ENCODE data around the gene KCNMB3. TPM values are rescaled to one million over a fixed set of nuclear protein-coding genes. Genes with fewer than 3 reads are reported as not detected.
"Not testable (repeated sequence)": the region's sequence is repeated elsewhere in the genome, so short reads cannot be mapped to it uniquely, and the experiment has no call there.

The KCNMB3 gene
- total RNA-seq, 3 donors from 2014 or later = 3.7 to 7.3 (median 4.9) TPM

GRCh38 chr3:179278932-179279693 lies 28.2 kb upstream of the KCNMB3 start:
- Histone ChIP-seq H3K27ac (no peak overlapping the region), H3K9me3 (no peaks in the 10 kb centered on the region), H3K27me3 (no peaks in the 10 kb centered on the region), H3K36me3 (no peaks in the 10 kb centered on the region), H3K4me1 (no peaks in the 10 kb centered on the region), H3K4me3 (no peak overlapping the region)
- no peak for DNase-seq (ENCODE audit: low spot score in 2 of 2)
- TF ChIP-seq POLR2A (IDR thresholded peaks at IDR 0.05) = no peak
- intact Hi-C loops (cut with DNase I; ENCODE audit: low total_unique reads) = loop anchor here (2.0 kb wide), 1 partner anchor 56 kb away; no protein-coding TSS in a partner anchor

- no peak overlapping the region for H3K4me3 ChIP-seq
- no peaks in the 10 kb centered on the region for H3K36me3 ChIP-seq
- H3K27ac ChIP-seq = no peak overlapping the region
- no peak for TF ChIP-seq POLR2A (IDR thresholded peaks at IDR 0.05)
- TF ChIP-seq CTCF (IDR thresholded peaks at IDR 0.05) = no peak
- TF ChIP-seq POLR2AphosphoS5 (IDR thresholded peaks at IDR 0.05) = no peak
- DNase-seq (ENCODE audit: low spot score in 2 of 2) = no peak
- no peaks in the 10 kb centered on the region for H3K9me3 ChIP-seq
- intact Hi-C loops (cut with DNase I; ENCODE audit: low total_unique reads) = loop anchor here (2.0 kb wide), 1 partner anchor 55 kb away; no protein-coding TSS in a partner anchor
- H3K4me1 ChIP-seq = no peaks in the 10 kb centered on the region
- H3K27me3 ChIP-seq = no peaks in the 10 kb centered on the region
Measured at GRCh38 chr3:179278151-179278550, 27.2 kb upstream of the KCNMB3 start.

- no peaks in the 10 kb centered on the region for H3K4me1 ChIP-seq
- intact Hi-C loops (cut with DNase I; ENCODE audit: low total_unique reads) = no loop called here
- H3K4me3 ChIP-seq = no peak overlapping the region
- no peak for DNase-seq (ENCODE audit: low spot score in 2 of 2)
- H3K27me3 ChIP-seq = no peaks in the 10 kb centered on the region
- TF ChIP-seq POLR2A (IDR thresholded peaks at IDR 0.05) (no peak), POLR2AphosphoS5 (IDR thresholded peaks at IDR 0.05) (no peak), CTCF (IDR thresholded peaks at IDR 0.05) (no peak)
- H3K9me3 ChIP-seq = no peaks in the 10 kb centered on the region
- no peaks in the 10 kb centered on the region for H3K36me3 ChIP-seq
- no peak overlapping the region for H3K27ac ChIP-seq
Measured at GRCh38 chr3:179276743-179277142, 25.8 kb upstream of the KCNMB3 start.

GRCh38 chr3:179276001-179276400 lies 25.1 kb upstream of the KCNMB3 start:
- TF ChIP-seq POLR2AphosphoS5 (IDR thresholded peaks at IDR 0.05) (no peak), CTCF (IDR thresholded peaks at IDR 0.05) (no peak), POLR2A (IDR thresholded peaks at IDR 0.05) (no peak)
- H3K9me3 ChIP-seq = no peaks in the 10 kb centered on the region
- intact Hi-C loops (cut with DNase I; ENCODE audit: low total_unique reads) = no loop called here
- H3K27me3 ChIP-seq = no peaks in the 10 kb centered on the region
- no peak overlapping the region for H3K4me3 ChIP-seq
- no peaks in the 10 kb centered on the region for H3K36me3 ChIP-seq
- DNase-seq (ENCODE audit: low spot score in 2 of 2) = no peak
- H3K4me1 ChIP-seq = no peaks in the 10 kb centered on the region
- no peak overlapping the region for H3K27ac ChIP-seq

DNA sequence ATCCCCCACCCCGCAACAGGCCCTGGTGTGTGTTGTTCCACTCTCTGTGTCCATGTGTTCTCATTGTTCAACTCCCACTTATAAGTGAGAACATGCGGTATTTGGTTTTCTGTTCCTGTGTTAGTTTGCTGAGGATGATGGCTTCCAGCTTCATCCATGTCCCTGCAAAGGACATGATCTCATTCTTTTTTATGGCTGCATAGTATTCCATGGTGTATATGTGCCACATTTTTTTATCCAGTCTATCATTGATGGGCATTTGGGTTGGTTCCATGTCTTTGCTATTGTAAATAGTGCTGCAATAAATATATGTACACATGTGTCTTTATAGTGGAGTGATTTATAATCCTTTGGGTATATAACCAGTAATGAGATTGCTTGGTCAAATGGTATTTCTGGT lies 23.5 kb upstream of the KCNMB3 start:
- DNase-seq (ENCODE audit: low spot score in 2 of 2); intact Hi-C loops (cut with DNase I; ENCODE audit: low total_unique reads); H3K27me3 ChIP-seq: not testable (repeated sequence)

GRCh38 chr3:179272385-179272784 lies 21.5 kb upstream of the KCNMB3 start:
- intact Hi-C loops (cut with DNase I; ENCODE audit: low total_unique reads) = no loop called here
- Histone ChIP-seq H3K9me3 (no peaks in the 10 kb centered on the region), H3K36me3 (no peaks in the 10 kb centered on the region), H3K27me3 (no peaks in the 10 kb centered on the region), H3K4me1 (no peaks in the 10 kb centered on the region), H3K4me3 (no peak overlapping the region), H3K27ac (no peak overlapping the region)
- no peak for DNase-seq (ENCODE audit: low spot score in 2 of 2)
- TF ChIP-seq POLR2A (IDR thresholded peaks at IDR 0.05) = no peak
- no peak for TF ChIP-seq CTCF (IDR thresholded peaks at IDR 0.05)
- no peak for TF ChIP-seq POLR2AphosphoS5 (IDR thresholded peaks at IDR 0.05)

More for the DNA sequence above, 23.5 kb upstream of the KCNMB3 start:
- H3K4me1 ChIP-seq, H3K36me3 ChIP-seq, H3K9me3 ChIP-seq, H3K4me3 ChIP-seq, H3K27ac ChIP-seq: not testable (repeated sequence)

All from breast epithelium (tissue), 4 donors.